K562 (cell line): ENCODE results near the gene RASL12.

ENCODE experiments used
- BDP1 ChIP-seq: IDR thresholded peaks from 3 replicates; pipeline ENCODE4 v1.6.1; 2011; ENCODE audit not compliant: insufficient read length, insufficient read depth
- BHLHE40 ChIP-seq: IDR thresholded peaks from 2 replicates; pipeline ENCODE4 v1.6.1; 2011; ENCODE audit warnings: low read length, improper control_type of control experiment
- CHD1 ChIP-seq: fragments of 200-600 bp; sonication (generic); IDR thresholded peaks from one replicate; pipeline ENCODE4 v1.6.1; 2012; ENCODE audit warnings: mild to moderate bottlenecking, moderate library complexity, low read length, inconsistent platforms
- EZH2 ChIP-seq: IDR thresholded peaks from 2 replicates; pipeline ENCODE4 v1.6.1; 2012; ENCODE audit warnings: low read depth, mild to moderate bottlenecking, inconsistent platforms, low read length, borderline replicate concordance
- NR2C1 ChIP-seq, 2 experiments: fragments of 450-650 bp; IDR thresholded peaks; 2 replicates each; pipeline ENCODE4 v1.6.1; 2017; ENCODE audit warnings: mild to moderate bottlenecking in 2 of 2, antibody characterized with exemption in 1 of 2, inconsistent platforms in 1 of 2, missing compliant biosample characterization in 1 of 2, missing genetic modification characterization in 1 of 2
- NR2C2 ChIP-seq, 2 experiments: fragments of 200-800 bp in 1 of 2; sonication (Bioruptor generic) in 1 of 2; sonication (generic) in 1 of 2; formaldehyde crosslinking in 1 of 2; IDR thresholded peaks; 2 replicates each; pipeline versions ENCODE4 v1.6.1 to v1.8.0; 2016 to 2022; ENCODE audit warnings: mild to moderate bottlenecking in 1 of 2, missing compliant biosample characterization in 1 of 2, missing genetic modification characterization in 1 of 2, missing genetic modification reagents in 1 of 2
- PYGO2 ChIP-seq: fragments of 450-650 bp; IDR thresholded peaks from 2 replicates; pipeline ENCODE4 v1.6.1; 2016; ENCODE audit warnings: mild to moderate bottlenecking, missing genetic modification characterization, moderate library complexity, missing compliant biosample characterization
- SIRT6 ChIP-seq: IDR thresholded peaks from one replicate; pipeline ENCODE4 v1.6.1; 2012; ENCODE audit warnings: low read depth, mild to moderate bottlenecking, control low read depth, inconsistent platforms, low read length, moderate library complexity
- SRF ChIP-seq, 2 experiments: fragments of 250-450, 450-650 bp in 1 of 2; sonication (Bioruptor Pico) in 1 of 2; sonication (generic) in 1 of 2; formaldehyde crosslinking; IDR thresholded peaks; 2 replicates each; pipeline versions ENCODE4 v1.5.0 to v1.5.1; 2020 to 2022; ENCODE audit warnings: mild to moderate bottlenecking in 1 of 2, missing genetic modification reagents in 1 of 2
- YY1 ChIP-seq, 3 experiments: IDR thresholded peaks; 2 replicates each; pipeline ENCODE4 v1.6.1; 2011; ENCODE audit warnings: low read length in 2 of 3, mild to moderate bottlenecking in 2 of 3, moderate library complexity in 2 of 3, borderline replicate concordance in 1 of 3, control low read depth in 1 of 3, low read depth in 1 of 3; ENCODE audit not compliant: insufficient read depth in 3 of 3, insufficient replicate concordance in 2 of 3, control insufficient read depth in 1 of 3, insufficient read length in 1 of 3; ENCODE audit errors: extremely low read depth in 1 of 3
- ZFP36 ChIP-seq: fragments of 150-350 bp; IDR thresholded peaks from 2 replicates; pipeline ENCODE4 v1.6.1; 2018; ENCODE audit warnings: low read length, low read depth; ENCODE audit not compliant: partially characterized antibody
- TF ChIP-seq, protein P1 (sequence below), 2 experiments: fragments of 450-650 bp in 1 of 2; sonication (generic) in 1 of 2; formaldehyde crosslinking in 1 of 2; IDR thresholded peaks in 1 of 2; conservative IDR thresholded peaks in 1 of 2; 2 replicates each; pipeline versions ENCODE4 v1.6.1 to v1.8.1; 2016 to 2023; ENCODE audit warnings: mild to moderate bottlenecking in 2 of 2, moderate library complexity in 2 of 2, inconsistent platforms in 1 of 2, missing genetic modification reagents in 1 of 2

DNA sequence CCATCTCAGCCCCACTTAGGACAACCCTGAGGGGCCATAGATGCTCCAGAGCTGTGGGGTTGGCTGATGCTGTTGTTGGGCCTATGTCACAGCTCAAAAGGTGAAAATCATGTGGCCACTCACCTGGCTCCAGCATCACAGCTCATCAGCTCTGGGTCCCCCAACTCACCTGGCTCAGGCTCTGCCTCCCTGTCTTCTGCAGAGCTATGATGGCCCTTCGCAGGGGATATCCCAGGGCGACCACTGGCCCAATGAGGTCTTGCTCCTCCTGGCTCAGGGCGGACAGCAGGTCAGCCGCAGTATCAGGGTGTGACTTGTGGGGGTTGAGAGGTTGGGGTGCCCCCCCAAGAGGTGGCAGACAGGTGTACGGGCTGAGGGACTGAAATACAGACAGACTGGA lies 31.5 kb upstream of the RASL12 start:
- TF ChIP-seq SIRT6, result no peak
- TF ChIP-seq, protein P1, sequence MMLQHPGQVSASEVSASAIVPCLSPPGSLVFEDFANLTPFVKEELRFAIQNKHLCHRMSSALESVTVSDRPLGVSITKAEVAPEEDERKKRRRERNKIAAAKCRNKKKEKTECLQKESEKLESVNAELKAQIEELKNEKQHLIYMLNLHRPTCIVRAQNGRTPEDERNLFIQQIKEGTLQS (IDR thresholded peaks at IDR 0.05), result no peak
- TF ChIP-seq, protein P1 (CRISPR knock-in tag; conservative IDR thresholded peaks at IDR 0.05), result no peak
- TF ChIP-seq SRF (CRISPR knock-in tag; IDR thresholded peaks at IDR 0.05), result no peak
- no peak for TF ChIP-seq EZH2
- no peak for TF ChIP-seq YY1 (IDR thresholded peaks at IDR 0.05; ENCODE audit: borderline replicate concordance in 1 of 3, control insufficient read depth in 1 of 3, extremely low read depth in 1 of 3, insufficient read depth in 3 of 3, insufficient read length in 1 of 3, insufficient replicate concordance in 2 of 3, low read depth in 1 of 3, low read length in 2 of 3)
- no peak for TF ChIP-seq NR2C1 (IDR thresholded peaks at IDR 0.05)
- no peak for TF ChIP-seq NR2C1 (tag; IDR thresholded peaks at IDR 0.05)
- TF ChIP-seq NR2C2 (CRISPR knock-in tag; IDR thresholded peaks at IDR 0.05), result no peak
- no peak for TF ChIP-seq NR2C2 (tag; IDR thresholded peaks at IDR 0.05)
- TF ChIP-seq CHD1, result no peak
- no peak for TF ChIP-seq ZFP36
- no peak for TF ChIP-seq BHLHE40
- no peak for TF ChIP-seq PYGO2 (tag)
- TF ChIP-seq BDP1, result no peak
